Measurements from ENCODE around the gene IBSP.

IBSP gene

DNA sequence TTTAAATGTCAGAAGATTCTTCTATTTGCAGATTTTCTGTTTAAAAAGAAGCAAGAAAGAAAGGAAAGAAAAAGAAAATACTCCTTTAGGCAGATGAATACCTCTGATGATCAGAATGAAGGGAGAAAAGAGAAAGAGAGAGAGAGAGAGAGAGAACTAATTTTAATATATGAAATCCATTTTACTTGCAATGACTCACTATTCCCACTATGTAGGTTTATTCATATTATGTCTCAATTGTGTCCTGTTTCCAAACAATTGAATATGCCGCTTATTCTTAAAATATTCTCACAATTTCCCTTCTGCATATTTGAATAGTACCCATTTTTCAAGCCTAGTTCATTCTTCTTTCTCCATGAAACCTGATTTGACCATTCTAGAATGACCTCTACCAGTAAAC lies 45.1 kb downstream of the IBSP start:
- no peak for FAIRE-seq
- TF ChIP-seq CTCF (IDR thresholded peaks at IDR 0.05; ENCODE audit: insufficient read depth, missing control alignments) = no peak
- no peak for DNase-seq (ENCODE audit: insufficient read length, low spot score)

GRCh38 chr4:87846226-87846625 lies 46.9 kb downstream of the IBSP start:
- DNase-seq (ENCODE audit: insufficient read length, low spot score) = no peak
- no peak for FAIRE-seq

GRCh38 chr4:87848622-87849351 lies 49.4 kb downstream of the IBSP start:
- FAIRE-seq (peak; percentile 32), DNase-seq (ENCODE audit: insufficient read length, low spot score) (no peak)
- peak; percentile 54 for TF ChIP-seq CTCF (IDR thresholded peaks at IDR 0.05; ENCODE audit: insufficient read depth, missing control alignments)

More at GRCh38 chr4:87846226-87846625, 46.9 kb downstream of the IBSP start:
- TF ChIP-seq CTCF (IDR thresholded peaks at IDR 0.05; ENCODE audit: insufficient read depth, missing control alignments) = no peak

DNA sequence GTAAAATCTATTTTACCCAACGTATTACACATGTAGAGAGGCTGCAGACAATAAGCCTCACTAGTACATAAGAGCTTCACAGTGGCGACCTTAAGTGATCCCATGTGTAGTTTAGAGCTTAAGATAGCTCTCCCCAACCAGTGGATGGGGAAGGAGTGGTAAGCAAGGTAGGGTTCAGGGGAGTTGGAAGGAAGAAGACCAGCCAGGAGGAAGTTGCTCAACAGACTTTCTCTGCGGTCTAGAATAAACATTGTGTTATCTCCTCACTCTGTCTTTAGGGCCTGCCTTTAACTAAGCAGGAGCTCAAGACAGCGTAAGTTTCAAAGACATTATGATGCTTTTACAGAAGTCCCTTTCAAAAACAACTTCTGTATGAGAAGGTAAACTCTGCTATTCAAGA lies 50.3 kb downstream of the IBSP start:
- FAIRE-seq = no peak

DNA sequence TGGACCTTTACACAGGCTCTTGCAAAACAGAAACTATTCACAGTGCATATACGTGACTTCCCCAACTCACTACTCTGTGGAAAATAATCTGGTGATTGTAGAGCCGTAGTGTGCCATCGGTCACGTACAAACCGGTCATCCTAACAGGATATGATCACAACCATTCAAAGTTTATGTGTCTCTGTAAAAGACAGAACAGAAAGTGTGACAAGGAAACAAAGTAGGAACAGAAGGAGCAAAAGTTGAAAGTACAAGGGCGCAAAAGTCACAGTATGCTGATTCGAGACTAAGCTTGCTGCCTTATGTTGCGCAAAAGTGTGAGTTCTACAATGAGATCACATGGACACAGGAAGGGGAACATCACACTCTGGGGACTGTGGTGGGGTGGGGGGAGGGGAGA lies 52.0 kb downstream of the IBSP start:
- no peak for DNase-seq (ENCODE audit: insufficient read length, low spot score)
- FAIRE-seq = no peak
- no peak for TF ChIP-seq CTCF (IDR thresholded peaks at IDR 0.05; ENCODE audit: insufficient read depth, missing control alignments)

More for the DNA sequence above, 50.3 kb downstream of the IBSP start:
- no peak for DNase-seq (ENCODE audit: insufficient read length, low spot score)
- no peak for TF ChIP-seq CTCF (IDR thresholded peaks at IDR 0.05; ENCODE audit: insufficient read depth, missing control alignments)

DNA sequence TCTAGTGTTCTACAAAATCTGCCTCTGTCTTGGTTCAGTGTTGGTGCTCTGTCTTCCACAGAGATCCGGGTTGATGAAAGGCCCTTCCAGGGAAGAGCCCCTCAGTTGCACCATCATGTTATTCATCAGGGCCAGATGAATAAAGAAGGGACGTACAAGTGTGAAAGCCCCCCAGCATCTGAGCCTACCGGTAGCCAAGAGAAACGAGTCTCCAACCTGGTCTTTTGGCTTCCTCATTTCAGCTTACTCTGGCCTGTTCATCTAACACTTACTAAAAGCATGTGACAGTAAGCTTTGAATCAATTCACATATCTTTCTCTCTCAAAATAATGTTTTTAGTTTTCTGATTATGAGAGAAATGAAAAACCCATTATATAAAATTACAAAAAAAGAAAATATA lies 52.6 kb downstream of the IBSP start:
- DNase-seq (ENCODE audit: insufficient read length, low spot score) = no peak
- no peak for FAIRE-seq
- TF ChIP-seq CTCF (IDR thresholded peaks at IDR 0.05; ENCODE audit: insufficient read depth, missing control alignments) = no peak

DNA sequence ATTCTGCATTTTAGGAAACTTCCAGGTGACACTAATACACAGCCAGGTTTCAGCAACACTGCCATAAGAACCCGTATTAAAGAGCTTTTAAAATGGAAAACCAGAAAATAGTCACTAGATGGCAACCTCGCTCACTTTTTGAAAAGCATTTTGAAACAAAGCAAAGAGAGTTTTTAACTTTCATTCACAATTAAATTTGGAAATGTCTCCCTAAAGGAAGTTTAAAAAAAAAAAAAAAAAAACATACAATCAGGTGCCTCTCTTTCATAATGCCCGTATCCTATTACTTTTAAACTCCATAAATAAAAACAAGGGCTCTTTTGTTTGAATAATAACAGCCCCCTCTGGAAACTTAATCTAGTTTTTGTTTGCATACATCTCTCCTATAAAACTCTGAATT lies 53.8 kb downstream of the IBSP start:
- TF ChIP-seq CTCF (IDR thresholded peaks at IDR 0.05; ENCODE audit: insufficient read depth, missing control alignments) = peak; percentile 63
- FAIRE-seq = no peak
- no peak for DNase-seq (ENCODE audit: insufficient read length, low spot score)
